Skeletal muscle satellite cell (primary cell): ENCODE results near the gene NBPF3.
"Not testable (repeated sequence)": the region's sequence is repeated elsewhere in the genome, so short reads cannot be mapped to it uniquely, and the experiment has no call there.

Source experiments
- H3K27me3 ChIP-seq: 2 replicates; pipeline ENCODE4 v1.7.0; 2013; ENCODE audit warnings: low read length; ENCODE audit not compliant: control insufficient read depth, insufficient read depth
- H3K36me3 ChIP-seq: 2 replicates; pipeline ENCODE4 v1.7.0; 2013; ENCODE audit warnings: mild to moderate bottlenecking, control low read depth, low read length; ENCODE audit not compliant: insufficient read depth
- H3K4me1 ChIP-seq: 2 replicates; pipeline ENCODE4 v1.7.0; 2013; ENCODE audit warnings: low read length; ENCODE audit not compliant: control insufficient read depth, insufficient read depth
- H3K4me2 ChIP-seq: 2 replicates; pipeline ENCODE4 v1.7.0; 2013; ENCODE audit warnings: mild to moderate bottlenecking, low read length
- H3K4me3 ChIP-seq: 2 replicates; pipeline ENCODE4 v1.7.0; 2013; ENCODE audit warnings: low read length
- H3K9ac ChIP-seq: 2 replicates; pipeline ENCODE4 v1.7.0; 2013; ENCODE audit warnings: mild to moderate bottlenecking, low read depth, low read length, moderate library complexity
- H3K9me3 ChIP-seq: replicated peaks from 2 replicates; pipeline ENCODE4 v1.7.0; 2013; ENCODE audit warnings: mild to moderate bottlenecking, control low read depth, low read length

NBPF3 gene

GRCh38 chr1:21446647-21447046, 6.7 kb downstream of the NBPF3 start:
- H3K27me3 ChIP-seq, H3K9ac ChIP-seq, H3K36me3 ChIP-seq, H3K4me2 ChIP-seq, H3K9me3 ChIP-seq, H3K4me3 ChIP-seq: not testable (repeated sequence)
- H3K4me1 ChIP-seq, result peaks cover 25% of the 10 kb centered on the region

GRCh38 chr1:21447311-21447710, 7.4 kb downstream of the NBPF3 start:
- Histone ChIP-seq H3K9me3 (no peaks in the 10 kb centered on the region), H3K4me3 (no peak overlapping the region), H3K9ac (peak overlapping the region; percentile 40), H3K4me1 (peaks cover 32% of the 10 kb centered on the region), H3K27me3 (no peaks in the 10 kb centered on the region), H3K36me3 (peaks cover 7% of the 10 kb centered on the region), H3K4me2 (peak overlapping the region; percentile 30)

GRCh38 chr1:21449906-21450305, 10.0 kb downstream of the NBPF3 start:
- no peak overlapping the region for H3K4me3 ChIP-seq
- peaks cover 7% of the 10 kb centered on the region for H3K36me3 ChIP-seq
- H3K4me1 ChIP-seq, result peaks cover 58% of the 10 kb centered on the region
- no peaks in the 10 kb centered on the region for H3K9me3 ChIP-seq
- no peak overlapping the region for H3K4me2 ChIP-seq
- no peaks in the 10 kb centered on the region for H3K27me3 ChIP-seq
- H3K9ac ChIP-seq, result peak overlapping the region; percentile 52

GRCh38 chr1:21451212-21451611, 11.3 kb downstream of the NBPF3 start:
- Histone ChIP-seq H3K27me3 (no peaks in the 10 kb centered on the region), H3K4me3 (no peak overlapping the region), H3K4me2 (peak overlapping the region; percentile 56), H3K9ac (peak overlapping the region; percentile 50), H3K4me1 (peaks cover 58% of the 10 kb centered on the region), H3K9me3 (no peaks in the 10 kb centered on the region), H3K36me3 (peaks cover 4% of the 10 kb centered on the region)

GRCh38 chr1:21451981-21452411, 12.1 kb downstream of the NBPF3 start:
- Histone ChIP-seq H3K27me3 (no peaks in the 10 kb centered on the region), H3K4me3 (no peak overlapping the region), H3K4me2 (peak overlapping the region; percentile 56), H3K9me3 (no peaks in the 10 kb centered on the region), H3K4me1 (peaks cover 56% of the 10 kb centered on the region), H3K36me3 (peaks cover 4% of the 10 kb centered on the region), H3K9ac (peak overlapping the region; percentile 50)

- H3K4me3 ChIP-seq, H3K36me3 ChIP-seq, H3K27me3 ChIP-seq, H3K9me3 ChIP-seq: not testable (repeated sequence)
- peak overlapping the region; percentile 27 for H3K4me2 ChIP-seq
- peaks cover 51% of the 10 kb centered on the region for H3K4me1 ChIP-seq
- H3K9ac ChIP-seq, result peak overlapping the region; percentile 24
These were observed 14.2 kb downstream of the NBPF3 start for GRCh38 chr1:21453964-21454614.

- H3K4me1 ChIP-seq, result peaks cover 47% of the 10 kb centered on the region
- H3K36me3 ChIP-seq, H3K9ac ChIP-seq, H3K4me3 ChIP-seq, H3K4me2 ChIP-seq, H3K27me3 ChIP-seq, H3K9me3 ChIP-seq: not testable (repeated sequence)
These were observed 15.0 kb downstream of the NBPF3 start for GRCh38 chr1:21454904-21455303.

GRCh38 chr1:21457654-21458053, 17.7 kb downstream of the NBPF3 start:
- Histone ChIP-seq H3K4me1 (peaks cover 22% of the 10 kb centered on the region), H3K36me3 (no peaks in the 10 kb centered on the region), H3K4me2 (no peak overlapping the region), H3K27me3 (no peaks in the 10 kb centered on the region), H3K9ac (no peak overlapping the region), H3K4me3 (no peak overlapping the region), H3K9me3 (no peaks in the 10 kb centered on the region)

GRCh38 chr1:21465127-21465526, 25.2 kb downstream of the NBPF3 start:
- H3K4me3 ChIP-seq, H3K27me3 ChIP-seq, H3K4me2 ChIP-seq, H3K4me1 ChIP-seq, H3K36me3 ChIP-seq, H3K9ac ChIP-seq, H3K9me3 ChIP-seq: not testable (repeated sequence)

GRCh38 chr1:21467946-21468345, 28.0 kb downstream of the NBPF3 start:
- not testable (repeated sequence) for H3K27me3 ChIP-seq, H3K36me3 ChIP-seq, H3K4me1 ChIP-seq, H3K9me3 ChIP-seq, H3K4me2 ChIP-seq, H3K9ac ChIP-seq, H3K4me3 ChIP-seq

- Histone ChIP-seq H3K4me3 (no peak overlapping the region), H3K36me3 (peaks cover 8% of the 10 kb centered on the region), H3K9ac (no peak overlapping the region)
These were observed 28.7 kb downstream of the NBPF3 start for GRCh38 chr1:21468599-21468998.

GRCh38 chr1:21469581-21469980, 29.6 kb downstream of the NBPF3 start:
- Histone ChIP-seq H3K36me3 (peaks cover 8% of the 10 kb centered on the region), H3K4me3 (no peak overlapping the region), H3K9ac (no peak overlapping the region), H3K27me3 (no peaks in the 10 kb centered on the region), H3K4me1 (no peaks in the 10 kb centered on the region), H3K4me2 (no peak overlapping the region), H3K9me3 (no peaks in the 10 kb centered on the region)

More at GRCh38 chr1:21468599-21468998, 28.7 kb downstream of the NBPF3 start:
- Histone ChIP-seq H3K4me1 (no peaks in the 10 kb centered on the region), H3K4me2 (no peak overlapping the region), H3K9me3 (no peaks in the 10 kb centered on the region), H3K27me3 (no peaks in the 10 kb centered on the region)
